Ascending aorta (tissue), 2 donors: ENCODE results near the gene MEF2C. TPM values are rescaled to one million over a fixed set of nuclear protein-coding genes. Genes with fewer than 3 reads are reported as not detected.

Experiments used
- DNase-seq, 2 donors: peaks; one replicate each; pipeline ENCODE4 v3.0.0-alpha.2; 2019; ENCODE audit warnings: low spot score in 2 of 2
- H3K27ac ChIP-seq, 2 donors: fragments of 200-600 bp; sonication (generic); one replicate each; pipeline ENCODE4 v1.5.1; 2016 to 2017; ENCODE audit warnings: mild to moderate bottlenecking in 1 of 2
- H3K27me3 ChIP-seq: fragments of 200-600 bp; sonication (generic); one replicate; pipeline ENCODE4 v1.5.1; 2017
- H3K36me3 ChIP-seq, 2 donors: fragments of 200-600 bp; sonication (generic); one replicate each; pipeline ENCODE4 v1.5.1; 2016
- H3K4me1 ChIP-seq, 2 donors: fragments of 200-600 bp; sonication (generic); one replicate each; pipeline ENCODE4 v1.5.1; 2016 to 2017; ENCODE audit warnings: mild to moderate bottlenecking in 1 of 2
- H3K4me3 ChIP-seq, 2 donors: fragments of 200-600 bp; sonication (generic); one replicate each; pipeline ENCODE4 v1.5.1; 2016 to 2017; ENCODE audit warnings: mild to moderate bottlenecking in 1 of 2
- H3K9me3 ChIP-seq, 2 donors: fragments of 200-600 bp; sonication (generic); one replicate each; pipeline ENCODE4 v1.5.1; 2016
- CTCF ChIP-seq, 3 experiments: fragments of 200-600 bp in 2 of 3; fragments of 450-650 bp in 1 of 3; sonication (generic) in 2 of 3; IDR thresholded peaks; one replicate each; pipeline ENCODE4 v1.5.1; 2016 to 2019; ENCODE audit warnings: antibody characterized with exemption in 3 of 3, mild to moderate bottlenecking in 1 of 3, moderate library complexity in 1 of 3
- intact Hi-C: fragments of 100-400 bp; cut with DNase I; formaldehyde crosslinking; loops from one replicate; pipeline ENCODE4 v1.15.1; 2023
- total RNA-seq: library from RNA; depleted of rRNA; stranded (reverse); fragments of >200 nt; gene quantifications from one replicate; pipeline ENCODE4 v1.1.0, GENCODE V29; 2016

Gene MEF2C
- total RNA-seq, 1 donor from 2014 or later = 138 TPM

GRCh38 chr5:88768411-88768810, 114.6 kb downstream of the MEF2C start:
- Histone ChIP-seq H3K36me3 (no peaks in the 10 kb centered on the region), H3K27me3 (no peaks in the 10 kb centered on the region), H3K9me3 (no peaks in the 10 kb centered on the region), H3K27ac (peak overlapping the region; percentile 44 to 68), H3K4me1 (peaks cover 0 to 13% of the 10 kb centered on the region in 2 donors), H3K4me3 (no peak overlapping the region)
- intact Hi-C loops = loop anchor here (2.0 kb wide), 1 partner anchor 34 kb away; no protein-coding TSS in a partner anchor
- TF ChIP-seq CTCF (IDR thresholded peaks at IDR 0.05) = no peak
- DNase-seq = no peak

- Histone ChIP-seq H3K4me1 (peaks cover 0 to 17% of the 10 kb centered on the region in 2 donors), H3K27me3 (no peaks in the 10 kb centered on the region), H3K4me3 (no peak overlapping the region), H3K9me3 (no peaks in the 10 kb centered on the region), H3K27ac (peak overlapping the region in 1 of 2 donors; percentile 24), H3K36me3 (peaks cover 0 to 3% of the 10 kb centered on the region in 2 donors)
- no peak for DNase-seq
- TF ChIP-seq CTCF (IDR thresholded peaks at IDR 0.05) = no peak
- intact Hi-C loops = no loop called here
These were observed 117.2 kb downstream of the MEF2C start for GRCh38 chr5:88765798-88766197.

- H3K4me1 ChIP-seq = peaks cover 0 to 21% of the 10 kb centered on the region in 2 donors
- no peaks in the 10 kb centered on the region for H3K27me3 ChIP-seq
- peaks cover 0 to 9% of the 10 kb centered on the region in 2 donors for H3K36me3 ChIP-seq
- H3K4me3 ChIP-seq = no peak overlapping the region
- intact Hi-C loops = no loop called here
- no peaks in the 10 kb centered on the region for H3K9me3 ChIP-seq
- DNase-seq = no peak
- H3K27ac ChIP-seq = peak overlapping the region in 1 of 2 donors; percentile 24
- TF ChIP-seq CTCF (IDR thresholded peaks at IDR 0.05) = no peak
These were observed 117.8 kb downstream of the MEF2C start for GRCh38 chr5:88765171-88765570.

GRCh38 chr5:88761939-88762338, 121.0 kb downstream of the MEF2C start:
- no peak for TF ChIP-seq CTCF (IDR thresholded peaks at IDR 0.05)
- peak overlapping the region; percentile 26 to 27 for H3K27ac ChIP-seq
- peaks cover 7 to 18% of the 10 kb centered on the region in 2 donors for H3K36me3 ChIP-seq
- intact Hi-C loops = no loop called here
- no peaks in the 10 kb centered on the region for H3K27me3 ChIP-seq
- DNase-seq = no peak
- no peak overlapping the region for H3K4me3 ChIP-seq
- no peaks in the 10 kb centered on the region for H3K9me3 ChIP-seq
- H3K4me1 ChIP-seq = peaks cover 0 to 10% of the 10 kb centered on the region in 2 donors

GRCh38 chr5:88761269-88761850, 121.6 kb downstream of the MEF2C start:
- Histone ChIP-seq H3K9me3 (no peaks in the 10 kb centered on the region), H3K4me1 (peaks cover 0 to 10% of the 10 kb centered on the region in 2 donors), H3K4me3 (peak overlapping the region in 1 of 2 donors; percentile 10), H3K27me3 (no peaks in the 10 kb centered on the region), H3K27ac (peak overlapping the region in 1 of 2 donors; percentile 27), H3K36me3 (peaks cover 7 to 18% of the 10 kb centered on the region in 2 donors)
- TF ChIP-seq CTCF (IDR thresholded peaks at IDR 0.05) = no peak
- DNase-seq = no peak
- intact Hi-C loops = no loop called here
